ENCODE results near the gene NOTO.

The NOTO gene

GRCh38 chr2:73235315-73236028 is 33.1 kb downstream of the NOTO start:
- no peak for DNase-seq

GRCh38 chr2:73237168-73237567 is 34.8 kb downstream of the NOTO start:
- DNase-seq = no peak

- no peak for DNase-seq
Observed at GRCh38 chr2:73238149-73238548, 35.8 kb downstream of the NOTO start.

DNA sequence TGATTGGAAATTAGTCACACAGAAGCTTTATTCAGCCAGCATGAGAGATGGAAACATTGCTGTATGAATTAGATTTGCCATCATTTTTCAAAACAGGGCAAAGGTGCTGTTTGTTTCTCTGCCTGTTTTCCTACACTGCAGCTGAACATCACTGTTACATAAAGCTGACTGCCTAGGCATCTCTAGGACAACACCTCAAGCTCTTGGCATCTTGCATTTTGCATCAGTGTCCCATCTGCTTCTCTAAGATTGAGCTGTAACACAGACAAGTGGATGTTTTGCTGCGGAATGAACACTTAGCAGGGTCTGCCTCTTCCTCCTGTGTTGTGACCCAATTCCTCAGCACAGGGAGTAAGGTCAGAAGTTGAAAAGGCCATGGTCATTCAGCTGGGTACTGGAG is 36.6 kb downstream of the NOTO start:
- DNase-seq = no peak

- no peak for DNase-seq
Observed at GRCh38 chr2:73239776-73240175, 37.4 kb downstream of the NOTO start.

DNA sequence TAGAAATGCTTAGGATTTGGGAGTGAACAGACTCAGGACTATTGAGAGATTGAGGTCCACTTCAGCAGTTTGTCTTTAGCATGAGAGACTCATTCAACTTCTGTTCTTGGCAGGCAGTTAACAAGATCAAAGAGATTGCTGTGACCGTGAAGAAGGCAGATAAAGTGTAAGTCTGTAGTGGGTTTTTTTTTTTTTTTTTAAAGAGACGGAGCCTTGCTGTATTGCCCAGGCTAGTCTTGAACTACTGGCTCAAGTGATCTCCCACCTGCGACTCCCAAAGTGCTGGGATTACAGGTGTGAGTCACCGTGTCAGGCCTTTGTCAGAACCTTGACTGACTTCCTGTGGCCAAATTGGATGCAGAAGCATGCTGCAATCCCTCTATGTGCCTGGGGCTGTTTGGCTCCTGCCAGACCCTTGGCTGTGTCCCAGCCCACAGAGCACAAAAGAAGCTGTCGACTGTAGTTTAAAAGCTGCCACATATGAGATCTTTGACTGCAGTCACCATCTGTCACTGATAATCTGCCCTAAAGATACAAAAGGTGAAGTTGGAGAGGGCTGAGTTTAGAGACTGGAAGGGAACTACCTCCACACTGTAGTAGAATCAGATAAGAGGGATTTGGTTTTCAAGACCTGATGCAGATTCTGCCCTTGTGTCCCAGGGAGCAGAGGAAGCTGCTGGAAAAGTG is 41.7 kb downstream of the NOTO start:
- no peak for DNase-seq

GRCh38 chr2:73244580-73244979 is 42.2 kb downstream of the NOTO start:
- no peak for DNase-seq

DNA sequence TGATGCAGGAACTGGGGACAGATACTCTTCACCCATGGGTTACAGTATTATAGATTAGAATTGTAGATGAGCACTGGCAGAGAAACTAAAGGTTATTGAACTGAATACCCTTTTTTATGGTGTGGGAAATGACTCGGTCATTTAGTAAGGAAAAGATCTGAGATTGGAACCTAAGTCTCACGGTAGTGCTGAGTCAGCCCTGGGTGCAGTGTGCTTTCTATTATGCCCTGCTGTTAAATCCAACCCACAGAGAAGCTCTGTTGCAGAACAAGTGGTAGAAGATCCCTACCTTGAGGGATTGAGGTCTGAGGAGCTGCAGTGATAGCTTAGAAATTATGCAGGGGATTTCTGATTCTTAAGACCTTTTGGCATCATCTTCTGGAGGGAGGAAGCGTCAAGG is 44.5 kb downstream of the NOTO start:
- DNase-seq = no peak

GRCh38 chr2:73249636-73250035 is 47.3 kb downstream of the NOTO start:
- DNase-seq = no peak

GRCh38 chr2:73250872-73251846 is 48.8 kb downstream of the NOTO start:
- no peak for DNase-seq

GRCh38 chr2:73252238-73253027 is 50.1 kb downstream of the NOTO start:
- no peak for DNase-seq

GRCh38 chr2:73253400-73253799 is 51.0 kb downstream of the NOTO start:
- peak; percentile 12 for DNase-seq

DNA sequence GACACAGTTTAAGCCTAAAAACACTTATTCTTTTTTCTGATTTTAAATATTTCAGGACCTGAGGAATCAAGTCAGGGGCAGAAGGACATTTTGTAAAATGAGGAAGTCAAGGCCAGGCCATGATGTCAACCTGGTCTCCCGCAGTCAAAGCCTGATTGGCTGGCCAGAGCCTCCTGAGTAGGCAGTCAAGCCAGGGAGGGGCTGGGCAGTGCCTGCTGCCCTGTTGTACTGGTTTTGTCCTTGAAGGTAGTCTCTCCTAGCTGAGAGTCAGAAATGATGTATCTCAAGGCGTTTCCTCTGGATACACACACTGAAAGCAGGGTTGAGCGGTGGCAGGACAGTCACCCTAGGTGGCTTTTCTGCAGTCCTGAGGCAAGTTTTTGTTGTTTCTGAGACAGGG is 51.5 kb downstream of the NOTO start:
- DNase-seq = peak; percentile 68

DNA sequence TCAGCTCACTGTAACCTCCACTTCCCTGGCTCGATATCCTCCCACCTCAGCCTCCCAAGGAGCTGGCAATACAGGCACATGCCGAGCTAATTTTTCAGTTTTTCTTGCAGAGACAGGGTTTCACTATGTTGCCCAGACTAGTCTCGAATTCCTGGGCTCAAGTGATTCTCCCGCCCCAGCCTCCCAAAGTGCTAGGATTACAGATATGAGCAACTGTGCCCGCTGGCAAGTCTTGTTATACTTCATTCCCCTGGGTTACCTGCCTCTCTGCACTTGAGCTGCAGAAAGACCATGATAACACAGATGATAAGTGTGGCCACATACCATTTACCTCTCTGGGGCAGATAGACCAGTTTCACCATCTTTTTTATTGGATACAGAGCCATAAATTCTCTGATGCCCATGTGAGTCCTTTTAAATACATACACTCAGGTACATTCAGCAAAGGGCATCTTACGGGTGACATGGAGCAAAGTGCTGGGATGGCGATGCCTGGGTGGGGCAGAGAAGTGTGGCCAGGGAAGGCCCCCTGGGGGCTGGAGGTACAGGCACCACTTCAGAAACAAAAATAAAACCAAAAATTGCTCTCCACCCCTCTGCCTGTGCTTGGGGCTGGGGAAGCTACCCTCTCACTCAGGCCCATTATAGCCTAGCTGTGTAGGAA is 52.1 kb downstream of the NOTO start:
- DNase-seq = no peak

DNA sequence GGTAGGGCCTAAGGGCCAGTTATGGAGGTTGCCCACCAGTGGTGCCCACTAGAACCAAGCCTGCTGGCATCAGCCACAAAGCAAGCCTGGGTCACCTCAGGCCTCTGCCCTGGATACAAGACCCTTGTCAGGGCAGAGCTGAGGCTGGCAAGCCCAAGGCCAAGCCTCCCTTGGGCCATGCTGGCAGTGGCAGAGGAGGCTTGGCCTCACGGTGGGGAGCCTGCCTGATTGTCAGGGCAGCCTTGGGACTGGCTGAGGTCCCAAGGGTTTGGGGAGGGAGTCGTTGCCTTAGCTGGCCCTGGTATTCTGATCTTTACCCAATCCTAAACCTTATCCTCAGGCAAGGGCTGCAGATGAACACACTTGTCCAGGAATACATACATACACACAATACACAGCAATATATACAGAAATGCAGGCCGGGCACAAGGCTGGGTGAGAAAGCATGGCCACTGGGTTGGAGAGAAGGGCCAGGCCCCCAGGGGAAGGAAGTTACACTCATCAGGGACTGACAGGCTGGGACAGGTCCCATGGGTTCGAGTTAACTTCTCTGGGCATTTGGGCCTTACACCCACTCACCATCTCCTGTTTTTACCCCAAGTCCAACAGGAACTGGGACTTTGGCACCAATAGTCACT is 52.8 kb downstream of the NOTO start:
- DNase-seq = no peak

- no peak for DNase-seq
Observed at GRCh38 chr2:73255907-73256617, 53.7 kb downstream of the NOTO start.

DNA sequence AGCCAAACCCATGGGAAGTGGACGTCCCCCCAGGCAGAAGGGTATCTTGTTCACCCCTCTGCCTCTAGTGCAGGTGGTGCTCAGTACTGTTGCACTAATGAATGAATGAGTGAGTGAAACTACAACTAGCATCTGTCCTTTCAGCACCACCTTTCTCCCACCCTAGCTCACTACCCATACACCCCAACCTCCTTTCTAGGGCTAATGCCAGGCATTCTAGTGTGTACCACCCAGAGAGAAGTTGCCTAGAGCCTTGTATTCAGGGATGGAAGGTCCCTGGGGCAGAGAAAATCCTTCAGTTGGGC is 54.2 kb downstream of the NOTO start:
- no peak for DNase-seq

- no peak for DNase-seq
Observed at GRCh38 chr2:73257021-73257420, 54.6 kb downstream of the NOTO start.

DNA sequence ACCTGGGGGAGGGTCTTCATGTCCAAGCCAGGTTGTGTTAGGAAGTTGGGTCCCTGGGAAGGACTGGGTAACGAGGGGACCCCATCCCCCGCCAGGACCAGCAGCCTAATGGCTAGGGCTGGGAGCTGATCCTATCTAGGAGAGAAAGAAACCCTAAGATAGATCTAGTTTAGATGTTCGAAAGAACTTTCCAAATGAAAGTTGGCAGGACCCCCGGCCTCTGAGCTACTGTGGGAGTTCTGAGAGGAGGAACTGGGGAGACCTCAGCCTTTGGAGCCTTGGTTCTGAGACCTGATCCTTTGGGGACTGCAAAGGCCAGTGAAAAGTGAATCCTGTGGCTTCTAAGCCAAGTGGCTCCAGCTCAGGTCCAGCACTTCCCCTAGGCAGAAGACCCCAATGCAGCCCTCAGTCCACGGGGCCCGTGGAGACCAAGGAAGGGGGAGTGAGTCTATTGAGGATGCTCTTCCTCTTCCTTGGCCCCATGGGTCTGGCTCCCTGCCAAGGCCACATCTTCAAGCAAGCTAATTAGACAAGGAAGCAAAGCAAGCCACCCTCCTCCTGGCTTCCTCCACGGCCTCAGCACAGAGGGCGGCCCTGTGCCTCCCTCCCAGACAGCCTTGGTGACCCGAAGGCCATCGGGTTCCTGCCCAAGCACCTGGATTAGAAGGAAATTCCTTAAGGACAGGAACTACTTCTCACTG is 55.2 kb downstream of the NOTO start:
- peak; percentile 77 for DNase-seq

- DNase-seq = no peak
Observed at GRCh38 chr2:73258186-73258912, 56.0 kb downstream of the NOTO start.

All from MV-4-11 (cell line).